Activated CD8-positive, alpha-beta memory T cell treated with anti-CD3 and anti-CD28 coated beads for 4 hours (primary cell): Measurements from ENCODE around the gene FBXO9.

ENCODE experiments used
- DNase-seq, 2 donors: peaks; one replicate each; pipeline ENCODE4 v3.0.0-alpha.2; 2020; ENCODE audit warnings: low read depth in 2 of 2

The FBXO9 gene

GRCh38 chr6:53136000-53136609 is 70.9 kb downstream of the FBXO9 start:
- DNase-seq, result no peak

- no peak for DNase-seq
These were observed 74.7 kb downstream of the FBXO9 start for GRCh38 chr6:53139841-53140413.

GRCh38 chr6:53142810-53143209 is 77.6 kb downstream of the FBXO9 start:
- DNase-seq, result no peak

GRCh38 chr6:53143710-53144109 is 78.5 kb downstream of the FBXO9 start:
- no peak for DNase-seq

GRCh38 chr6:53144802-53145201 is 79.6 kb downstream of the FBXO9 start:
- DNase-seq, result no peak

GRCh38 chr6:53148684-53149083 is 83.5 kb downstream of the FBXO9 start, which contains the start of gene GCM1:
Gene GCM1 (minus strand): TSS chr6:53148841. CDS start chr6:53145632, 3,209 bp downstream.
- DNase-seq, result no peak
